ENCODE measurements around the gene TMEM115. TPM values are rescaled to one million over a fixed set of nuclear protein-coding genes. Genes with fewer than 3 reads are reported as not detected.

Gene TMEM115
- total RNA-seq (2022; extraction: Qiagen RNA extraction; ENCODE audit: low read depth), result 34.2 to 49.4 TPM (median 44.2 TPM) in 5 replicates

GRCh38 chr3:50358911-50359759, at the start of gene TMEM115:
TSS of gene TMEM115 (minus strand) at chr3:50359521. CDS start at chr3:50359063, 458 bp downstream.

GRCh38 chr3:50350527-50351322, 8.6 kb downstream of the TMEM115 start, which contains the start of the genes CYB561D2 and NPRL2:
TSS of gene CYB561D2 (plus strand) at chr3:50350862. CDS start at chr3:50351434, 572 bp downstream.
TSS of gene NPRL2 (minus strand) at chr3:50350775. CDS start at chr3:50350652, 123 bp downstream.

GRCh38 chr3:50345586-50346234, 13.6 kb downstream of the TMEM115 start, which contains the start of gene ZMYND10:
TSS of gene ZMYND10 (minus strand) at chr3:50345732. CDS start at chr3:50345579, 153 bp downstream.

GRCh38 chr3:50340448-50341329, 18.6 kb downstream of the TMEM115 start, which contains the start of gene RASSF1:
TSS of gene RASSF1 (minus strand) at chr3:50340836. CDS start at chr3:50340805, 31 bp downstream.

GRCh38 chr3:50327943-50328691, 31.2 kb downstream of the TMEM115 start, which contains the start of gene TUSC2:
TSS of gene TUSC2 (minus strand) at chr3:50328223. CDS start at chr3:50328099, 124 bp downstream.

GRCh38 chr3:50322386-50323091, 36.8 kb downstream of the TMEM115 start, which contains the start of gene HYAL2:
TSS of gene HYAL2 (minus strand) at chr3:50322745. CDS start at chr3:50320489, 2,256 bp downstream.

Other genes starting within 250 kb of the TMEM115 start
- gene SEMA3F, start 204.2 kb downstream of the TMEM115 start, total RNA-seq (2022; extraction: Qiagen RNA extraction; ENCODE audit: low read depth), result 6.6 to 12.1 TPM (median 10.9 TPM) in 5 replicates
- not detected in 5 replicates for gene GNAT1, start 167.9 kb downstream of the TMEM115 start, total RNA-seq (2022; extraction: Qiagen RNA extraction; ENCODE audit: low read depth)
- 0.05 to 0.32 TPM (median 0.10 TPM) in 3 of 5 replicates, not detected in the others for gene SLC38A3, start 154.2 kb downstream of the TMEM115 start, total RNA-seq (2022; extraction: Qiagen RNA extraction; ENCODE audit: low read depth)
- gene GNAI2, start 123.3 kb downstream of the TMEM115 start, total RNA-seq (2022; extraction: Qiagen RNA extraction; ENCODE audit: low read depth), result 31.9 to 44.2 TPM (median 43.1 TPM) in 5 replicates
- 5.2 to 10.2 TPM (median 6.5 TPM) in 5 replicates for gene SEMA3B, start 90.4 kb downstream of the TMEM115 start, total RNA-seq (2022; extraction: Qiagen RNA extraction; ENCODE audit: low read depth)
- 0.13 TPM in 1 of 5 replicates, not detected in the others for gene LSMEM2, start 80.4 kb downstream of the TMEM115 start, total RNA-seq (2022; extraction: Qiagen RNA extraction; ENCODE audit: low read depth)
- gene IFRD2, start 67.1 kb downstream of the TMEM115 start, total RNA-seq (2022; extraction: Qiagen RNA extraction; ENCODE audit: low read depth), result 73.1 to 92.6 TPM (median 90.1 TPM) in 5 replicates
- 5.4 to 9.6 TPM (median 7.6 TPM) in 5 replicates for gene HYAL3, start 60.1 kb downstream of the TMEM115 start, total RNA-seq (2022; extraction: Qiagen RNA extraction; ENCODE audit: low read depth)
- 3.4 to 6.7 TPM (median 5.9 TPM) in 5 replicates for gene NAA80, start 60.1 kb downstream of the TMEM115 start, total RNA-seq (2022; extraction: Qiagen RNA extraction; ENCODE audit: low read depth)
- gene HYAL1, start 55.9 kb downstream of the TMEM115 start, total RNA-seq (2022; extraction: Qiagen RNA extraction; ENCODE audit: low read depth), result 0.27 to 0.50 TPM (median 0.45 TPM) in 5 replicates
- 18.0 to 26.2 TPM (median 24.2 TPM) in 5 replicates for gene HYAL2, start 36.8 kb downstream of the TMEM115 start, total RNA-seq (2022; extraction: Qiagen RNA extraction; ENCODE audit: low read depth)
- 23.2 to 42.9 TPM (median 38.6 TPM) in 5 replicates for gene TUSC2, start 31.3 kb downstream of the TMEM115 start, total RNA-seq (2022; extraction: Qiagen RNA extraction; ENCODE audit: low read depth)
- 15.6 to 21.0 TPM (median 20.4 TPM) in 5 replicates for gene RASSF1, start 18.7 kb downstream of the TMEM115 start, total RNA-seq (2022; extraction: Qiagen RNA extraction; ENCODE audit: low read depth)
- gene ZMYND10, start 13.8 kb downstream of the TMEM115 start, total RNA-seq (2022; extraction: Qiagen RNA extraction; ENCODE audit: low read depth), result 0.87 to 1.4 TPM (median 1.1 TPM) in 5 replicates
- gene NPRL2, start 8.7 kb downstream of the TMEM115 start, total RNA-seq (2022; extraction: Qiagen RNA extraction; ENCODE audit: low read depth), result 10.9 to 13.8 TPM (median 11.9 TPM) in 5 replicates
- 14.3 to 23.8 TPM (median 20.5 TPM) in 5 replicates for gene CYB561D2, start 8.7 kb downstream of the TMEM115 start, total RNA-seq (2022; extraction: Qiagen RNA extraction; ENCODE audit: low read depth)
- 0.25 to 0.75 TPM (median 0.58 TPM) in 5 replicates for gene CACNA2D2, start 144.1 kb upstream of the TMEM115 start, total RNA-seq (2022; extraction: Qiagen RNA extraction; ENCODE audit: low read depth)
- 2.0 to 2.9 TPM (median 2.5 TPM) in 5 replicates for gene C3orf18, start 208.2 kb upstream of the TMEM115 start, total RNA-seq (2022; extraction: Qiagen RNA extraction; ENCODE audit: low read depth)
- gene HEMK1, start 210.0 kb upstream of the TMEM115 start, total RNA-seq (2022; extraction: Qiagen RNA extraction; ENCODE audit: low read depth), result 4.4 to 7.4 TPM (median 6.3 TPM) in 5 replicates